ENCODE data around the gene IKZF1. TPM values are rescaled to one million over a fixed set of nuclear protein-coding genes. Genes with fewer than 3 reads are reported as not detected.

Gene IKZF1
- total RNA-seq, 1 experiment from 2014 or later: 2.3 TPM

DNA sequence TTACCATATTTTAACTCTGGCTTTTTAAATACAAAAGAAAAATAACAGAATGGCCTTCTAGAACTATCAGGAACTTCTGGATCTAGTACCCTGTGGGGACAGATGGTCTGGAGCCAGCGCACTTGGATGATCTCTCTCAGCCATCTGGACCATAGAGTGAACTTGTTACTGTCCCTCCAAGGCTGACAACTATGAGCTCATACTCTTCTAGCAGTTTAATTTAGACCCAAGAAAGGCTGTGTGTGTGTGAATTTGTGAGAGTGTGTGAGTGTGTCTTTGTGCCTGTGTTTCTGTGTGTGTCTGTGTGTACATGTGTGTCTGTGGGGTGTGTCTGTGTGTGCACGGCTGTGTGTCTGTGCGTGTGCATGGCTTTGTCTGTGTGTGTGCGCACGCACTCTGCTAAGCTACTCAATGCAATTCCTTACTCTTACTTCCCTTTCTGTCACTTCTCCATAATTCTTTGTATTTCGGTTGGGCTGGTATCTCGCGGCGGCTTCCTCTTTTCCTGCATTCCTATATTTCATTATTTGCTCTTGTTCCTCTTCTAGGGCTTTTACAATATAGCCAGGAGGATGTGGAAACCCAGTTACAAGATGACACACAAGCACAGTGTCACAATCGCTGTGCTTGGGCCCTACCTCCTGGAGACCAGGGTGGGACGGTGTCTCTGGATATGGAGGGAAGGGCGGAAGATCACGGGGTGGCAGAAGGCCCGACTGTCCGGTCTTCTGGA, 51.9 kb downstream of the IKZF1 start:
- no peaks in the 10 kb centered on the region for H3K9me3 Mint-ChIP-seq
- ATAC-seq (no peak), DNase-seq (ENCODE audit: low spot score) (no peak)
- H3K4me3 Mint-ChIP-seq: no peak overlapping the region
- H3K4me1 Mint-ChIP-seq: no peaks in the 10 kb centered on the region
- no peaks in the 10 kb centered on the region; the same call in 1 of the 2 replicates for H3K27me3 Mint-ChIP-seq (ENCODE audit: low read depth)
- TF ChIP-seq CREB1 (CRISPR knock-in tag; IDR thresholded peaks at IDR 0.05) (no peak), NFATC4 (CRISPR knock-in tag; IDR thresholded peaks at IDR 0.05) (no peak), ESRRA (CRISPR knock-in tag; IDR thresholded peaks at IDR 0.05; ENCODE audit: borderline replicate concordance) (no peak)
- TF ChIP-seq, protein P1, sequence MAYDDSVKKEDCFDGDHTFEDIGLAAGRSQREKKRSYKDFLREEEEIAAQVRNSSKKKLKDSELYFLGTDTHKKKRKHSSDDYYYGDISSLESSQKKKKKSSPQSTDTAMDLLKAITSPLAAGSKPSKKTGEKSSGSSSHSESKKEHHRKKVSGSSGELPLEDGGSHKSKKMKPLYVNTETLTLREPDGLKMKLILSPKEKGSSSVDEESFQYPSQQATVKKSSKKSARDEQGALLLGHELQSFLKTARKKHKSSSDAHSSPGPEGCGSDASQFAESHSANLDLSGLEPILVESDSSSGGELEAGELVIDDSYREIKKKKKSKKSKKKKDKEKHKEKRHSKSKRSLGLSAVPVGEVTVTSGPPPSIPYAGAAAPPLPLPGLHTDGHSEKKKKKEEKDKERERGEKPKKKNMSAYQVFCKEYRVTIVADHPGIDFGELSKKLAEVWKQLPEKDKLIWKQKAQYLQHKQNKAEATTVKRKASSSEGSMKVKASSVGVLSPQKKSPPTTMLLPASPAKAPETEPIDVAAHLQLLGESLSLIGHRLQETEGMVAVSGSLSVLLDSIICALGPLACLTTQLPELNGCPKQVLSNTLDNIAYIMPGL (CRISPR knock-in tag; IDR thresholded peaks at IDR 0.05): no peak
- TF ChIP-seq, protein P2, sequence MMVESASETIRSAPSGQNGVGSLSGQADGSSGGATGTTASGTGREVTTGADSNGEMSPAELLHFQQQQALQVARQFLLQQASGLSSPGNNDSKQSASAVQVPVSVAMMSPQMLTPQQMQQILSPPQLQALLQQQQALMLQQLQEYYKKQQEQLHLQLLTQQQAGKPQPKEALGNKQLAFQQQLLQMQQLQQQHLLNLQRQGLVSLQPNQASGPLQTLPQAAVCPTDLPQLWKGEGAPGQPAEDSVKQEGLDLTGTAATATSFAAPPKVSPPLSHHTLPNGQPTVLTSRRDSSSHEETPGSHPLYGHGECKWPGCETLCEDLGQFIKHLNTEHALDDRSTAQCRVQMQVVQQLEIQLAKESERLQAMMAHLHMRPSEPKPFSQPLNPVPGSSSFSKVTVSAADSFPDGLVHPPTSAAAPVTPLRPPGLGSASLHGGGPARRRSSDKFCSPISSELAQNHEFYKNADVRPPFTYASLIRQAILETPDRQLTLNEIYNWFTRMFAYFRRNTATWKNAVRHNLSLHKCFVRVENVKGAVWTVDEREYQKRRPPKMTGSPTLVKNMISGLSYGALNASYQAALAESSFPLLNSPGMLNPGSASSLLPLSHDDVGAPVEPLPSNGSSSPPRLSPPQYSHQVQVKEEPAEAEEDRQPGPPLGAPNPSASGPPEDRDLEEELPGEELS (CRISPR knock-in tag; IDR thresholded peaks at IDR 0.05): no peak
- CTCF ChIA-PET: no interaction called here
- H3K27ac Mint-ChIP-seq: no peak overlapping the region
- no peaks in the 10 kb centered on the region for H3K36me3 Mint-ChIP-seq
- POLR2A ChIA-PET: no interaction called here

DNA sequence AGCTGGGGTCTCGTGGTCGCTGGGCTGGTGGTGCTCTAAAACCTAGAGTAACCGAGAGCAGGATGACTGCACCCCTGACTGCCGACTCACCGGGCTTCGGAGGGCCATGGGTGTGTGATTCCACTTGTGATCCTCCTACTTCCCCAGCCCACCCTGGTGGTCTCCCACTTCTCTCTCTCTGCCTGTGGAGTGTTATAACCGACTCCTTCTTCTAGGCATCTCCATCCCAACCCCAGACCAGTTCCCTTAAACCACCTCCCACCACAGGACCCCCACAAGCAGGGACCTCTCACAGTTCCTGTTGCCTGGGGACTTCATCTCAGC, 52.4 kb downstream of the IKZF1 start:
- H3K36me3 Mint-ChIP-seq: no peaks in the 10 kb centered on the region
- DNase-seq (ENCODE audit: low spot score) (no peak), ATAC-seq (no peak)
- ChIA-PET POLR2A (no interaction called here), CTCF (no interaction called here)
- H3K4me3 Mint-ChIP-seq: no peak overlapping the region
- TF ChIP-seq, protein P3, sequence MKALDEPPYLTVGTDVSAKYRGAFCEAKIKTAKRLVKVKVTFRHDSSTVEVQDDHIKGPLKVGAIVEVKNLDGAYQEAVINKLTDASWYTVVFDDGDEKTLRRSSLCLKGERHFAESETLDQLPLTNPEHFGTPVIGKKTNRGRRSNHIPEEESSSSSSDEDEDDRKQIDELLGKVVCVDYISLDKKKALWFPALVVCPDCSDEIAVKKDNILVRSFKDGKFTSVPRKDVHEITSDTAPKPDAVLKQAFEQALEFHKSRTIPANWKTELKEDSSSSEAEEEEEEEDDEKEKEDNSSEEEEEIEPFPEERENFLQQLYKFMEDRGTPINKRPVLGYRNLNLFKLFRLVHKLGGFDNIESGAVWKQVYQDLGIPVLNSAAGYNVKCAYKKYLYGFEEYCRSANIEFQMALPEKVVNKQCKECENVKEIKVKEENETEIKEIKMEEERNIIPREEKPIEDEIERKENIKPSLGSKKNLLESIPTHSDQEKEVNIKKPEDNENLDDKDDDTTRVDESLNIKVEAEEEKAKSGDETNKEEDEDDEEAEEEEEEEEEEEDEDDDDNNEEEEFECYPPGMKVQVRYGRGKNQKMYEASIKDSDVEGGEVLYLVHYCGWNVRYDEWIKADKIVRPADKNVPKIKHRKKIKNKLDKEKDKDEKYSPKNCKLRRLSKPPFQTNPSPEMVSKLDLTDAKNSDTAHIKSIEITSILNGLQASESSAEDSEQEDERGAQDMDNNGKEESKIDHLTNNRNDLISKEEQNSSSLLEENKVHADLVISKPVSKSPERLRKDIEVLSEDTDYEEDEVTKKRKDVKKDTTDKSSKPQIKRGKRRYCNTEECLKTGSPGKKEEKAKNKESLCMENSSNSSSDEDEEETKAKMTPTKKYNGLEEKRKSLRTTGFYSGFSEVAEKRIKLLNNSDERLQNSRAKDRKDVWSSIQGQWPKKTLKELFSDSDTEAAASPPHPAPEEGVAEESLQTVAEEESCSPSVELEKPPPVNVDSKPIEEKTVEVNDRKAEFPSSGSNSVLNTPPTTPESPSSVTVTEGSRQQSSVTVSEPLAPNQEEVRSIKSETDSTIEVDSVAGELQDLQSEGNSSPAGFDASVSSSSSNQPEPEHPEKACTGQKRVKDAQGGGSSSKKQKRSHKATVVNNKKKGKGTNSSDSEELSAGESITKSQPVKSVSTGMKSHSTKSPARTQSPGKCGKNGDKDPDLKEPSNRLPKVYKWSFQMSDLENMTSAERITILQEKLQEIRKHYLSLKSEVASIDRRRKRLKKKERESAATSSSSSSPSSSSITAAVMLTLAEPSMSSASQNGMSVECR (CRISPR knock-in tag; IDR thresholded peaks at IDR 0.05; ENCODE audit: borderline replicate concordance): no peak
- TF ChIP-seq, protein P4, sequence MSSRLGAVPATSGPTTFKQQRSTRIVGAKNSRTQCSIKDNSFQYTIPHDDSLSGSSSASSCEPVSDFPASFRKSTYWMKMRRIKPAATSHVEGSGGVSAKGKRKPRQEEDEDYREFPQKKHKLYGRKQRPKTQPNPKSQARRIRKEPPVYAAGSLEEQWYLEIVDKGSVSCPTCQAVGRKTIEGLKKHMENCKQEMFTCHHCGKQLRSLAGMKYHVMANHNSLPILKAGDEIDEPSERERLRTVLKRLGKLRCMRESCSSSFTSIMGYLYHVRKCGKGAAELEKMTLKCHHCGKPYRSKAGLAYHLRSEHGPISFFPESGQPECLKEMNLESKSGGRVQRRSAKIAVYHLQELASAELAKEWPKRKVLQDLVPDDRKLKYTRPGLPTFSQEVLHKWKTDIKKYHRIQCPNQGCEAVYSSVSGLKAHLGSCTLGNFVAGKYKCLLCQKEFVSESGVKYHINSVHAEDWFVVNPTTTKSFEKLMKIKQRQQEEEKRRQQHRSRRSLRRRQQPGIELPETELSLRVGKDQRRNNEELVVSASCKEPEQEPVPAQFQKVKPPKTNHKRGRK (CRISPR knock-in tag; IDR thresholded peaks at IDR 0.05; ENCODE audit: borderline replicate concordance): no peak
- TF ChIP-seq, protein P5, sequence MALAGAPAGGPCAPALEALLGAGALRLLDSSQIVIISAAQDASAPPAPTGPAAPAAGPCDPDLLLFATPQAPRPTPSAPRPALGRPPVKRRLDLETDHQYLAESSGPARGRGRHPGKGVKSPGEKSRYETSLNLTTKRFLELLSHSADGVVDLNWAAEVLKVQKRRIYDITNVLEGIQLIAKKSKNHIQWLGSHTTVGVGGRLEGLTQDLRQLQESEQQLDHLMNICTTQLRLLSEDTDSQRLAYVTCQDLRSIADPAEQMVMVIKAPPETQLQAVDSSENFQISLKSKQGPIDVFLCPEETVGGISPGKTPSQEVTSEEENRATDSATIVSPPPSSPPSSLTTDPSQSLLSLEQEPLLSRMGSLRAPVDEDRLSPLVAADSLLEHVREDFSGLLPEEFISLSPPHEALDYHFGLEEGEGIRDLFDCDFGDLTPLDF (CRISPR knock-in tag; IDR thresholded peaks at IDR 0.05): no peak
- TF ChIP-seq TP53 (CRISPR knock-in tag; IDR thresholded peaks at IDR 0.05): no peak
- no peak for TF ChIP-seq PRRX2 (CRISPR knock-in tag; IDR thresholded peaks at IDR 0.05)
- no peak for TF ChIP-seq NFATC4 (CRISPR knock-in tag; IDR thresholded peaks at IDR 0.05)
- TF ChIP-seq, protein P6, sequence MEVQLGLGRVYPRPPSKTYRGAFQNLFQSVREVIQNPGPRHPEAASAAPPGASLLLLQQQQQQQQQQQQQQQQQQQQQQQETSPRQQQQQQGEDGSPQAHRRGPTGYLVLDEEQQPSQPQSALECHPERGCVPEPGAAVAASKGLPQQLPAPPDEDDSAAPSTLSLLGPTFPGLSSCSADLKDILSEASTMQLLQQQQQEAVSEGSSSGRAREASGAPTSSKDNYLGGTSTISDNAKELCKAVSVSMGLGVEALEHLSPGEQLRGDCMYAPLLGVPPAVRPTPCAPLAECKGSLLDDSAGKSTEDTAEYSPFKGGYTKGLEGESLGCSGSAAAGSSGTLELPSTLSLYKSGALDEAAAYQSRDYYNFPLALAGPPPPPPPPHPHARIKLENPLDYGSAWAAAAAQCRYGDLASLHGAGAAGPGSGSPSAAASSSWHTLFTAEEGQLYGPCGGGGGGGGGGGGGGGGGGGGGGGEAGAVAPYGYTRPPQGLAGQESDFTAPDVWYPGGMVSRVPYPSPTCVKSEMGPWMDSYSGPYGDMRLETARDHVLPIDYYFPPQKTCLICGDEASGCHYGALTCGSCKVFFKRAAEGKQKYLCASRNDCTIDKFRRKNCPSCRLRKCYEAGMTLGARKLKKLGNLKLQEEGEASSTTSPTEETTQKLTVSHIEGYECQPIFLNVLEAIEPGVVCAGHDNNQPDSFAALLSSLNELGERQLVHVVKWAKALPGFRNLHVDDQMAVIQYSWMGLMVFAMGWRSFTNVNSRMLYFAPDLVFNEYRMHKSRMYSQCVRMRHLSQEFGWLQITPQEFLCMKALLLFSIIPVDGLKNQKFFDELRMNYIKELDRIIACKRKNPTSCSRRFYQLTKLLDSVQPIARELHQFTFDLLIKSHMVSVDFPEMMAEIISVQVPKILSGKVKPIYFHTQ (CRISPR knock-in tag; IDR thresholded peaks at IDR 0.05): no peak
- TF ChIP-seq, protein P7, sequence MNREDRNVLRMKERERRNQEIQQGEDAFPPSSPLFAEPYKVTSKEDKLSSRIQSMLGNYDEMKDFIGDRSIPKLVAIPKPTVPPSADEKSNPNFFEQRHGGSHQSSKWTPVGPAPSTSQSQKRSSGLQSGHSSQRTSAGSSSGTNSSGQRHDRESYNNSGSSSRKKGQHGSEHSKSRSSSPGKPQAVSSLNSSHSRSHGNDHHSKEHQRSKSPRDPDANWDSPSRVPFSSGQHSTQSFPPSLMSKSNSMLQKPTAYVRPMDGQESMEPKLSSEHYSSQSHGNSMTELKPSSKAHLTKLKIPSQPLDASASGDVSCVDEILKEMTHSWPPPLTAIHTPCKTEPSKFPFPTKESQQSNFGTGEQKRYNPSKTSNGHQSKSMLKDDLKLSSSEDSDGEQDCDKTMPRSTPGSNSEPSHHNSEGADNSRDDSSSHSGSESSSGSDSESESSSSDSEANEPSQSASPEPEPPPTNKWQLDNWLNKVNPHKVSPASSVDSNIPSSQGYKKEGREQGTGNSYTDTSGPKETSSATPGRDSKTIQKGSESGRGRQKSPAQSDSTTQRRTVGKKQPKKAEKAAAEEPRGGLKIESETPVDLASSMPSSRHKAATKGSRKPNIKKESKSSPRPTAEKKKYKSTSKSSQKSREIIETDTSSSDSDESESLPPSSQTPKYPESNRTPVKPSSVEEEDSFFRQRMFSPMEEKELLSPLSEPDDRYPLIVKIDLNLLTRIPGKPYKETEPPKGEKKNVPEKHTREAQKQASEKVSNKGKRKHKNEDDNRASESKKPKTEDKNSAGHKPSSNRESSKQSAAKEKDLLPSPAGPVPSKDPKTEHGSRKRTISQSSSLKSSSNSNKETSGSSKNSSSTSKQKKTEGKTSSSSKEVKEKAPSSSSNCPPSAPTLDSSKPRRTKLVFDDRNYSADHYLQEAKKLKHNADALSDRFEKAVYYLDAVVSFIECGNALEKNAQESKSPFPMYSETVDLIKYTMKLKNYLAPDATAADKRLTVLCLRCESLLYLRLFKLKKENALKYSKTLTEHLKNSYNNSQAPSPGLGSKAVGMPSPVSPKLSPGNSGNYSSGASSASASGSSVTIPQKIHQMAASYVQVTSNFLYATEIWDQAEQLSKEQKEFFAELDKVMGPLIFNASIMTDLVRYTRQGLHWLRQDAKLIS (CRISPR knock-in tag; IDR thresholded peaks at IDR 0.05; ENCODE audit: borderline replicate concordance): no peak
- TF ChIP-seq FOXK1 (CRISPR knock-in tag; IDR thresholded peaks at IDR 0.05): no peak
- no peak overlapping the region for H3K27ac Mint-ChIP-seq
- no peaks in the 10 kb centered on the region for H3K4me1 Mint-ChIP-seq
- no peaks in the 10 kb centered on the region; the same call in 1 of the 2 replicates for H3K27me3 Mint-ChIP-seq (ENCODE audit: low read depth)
- H3K9me3 Mint-ChIP-seq: no peaks in the 10 kb centered on the region

All from WTC11 (cell line).